ENCODE measurements around the gene BAG5.

DNA sequence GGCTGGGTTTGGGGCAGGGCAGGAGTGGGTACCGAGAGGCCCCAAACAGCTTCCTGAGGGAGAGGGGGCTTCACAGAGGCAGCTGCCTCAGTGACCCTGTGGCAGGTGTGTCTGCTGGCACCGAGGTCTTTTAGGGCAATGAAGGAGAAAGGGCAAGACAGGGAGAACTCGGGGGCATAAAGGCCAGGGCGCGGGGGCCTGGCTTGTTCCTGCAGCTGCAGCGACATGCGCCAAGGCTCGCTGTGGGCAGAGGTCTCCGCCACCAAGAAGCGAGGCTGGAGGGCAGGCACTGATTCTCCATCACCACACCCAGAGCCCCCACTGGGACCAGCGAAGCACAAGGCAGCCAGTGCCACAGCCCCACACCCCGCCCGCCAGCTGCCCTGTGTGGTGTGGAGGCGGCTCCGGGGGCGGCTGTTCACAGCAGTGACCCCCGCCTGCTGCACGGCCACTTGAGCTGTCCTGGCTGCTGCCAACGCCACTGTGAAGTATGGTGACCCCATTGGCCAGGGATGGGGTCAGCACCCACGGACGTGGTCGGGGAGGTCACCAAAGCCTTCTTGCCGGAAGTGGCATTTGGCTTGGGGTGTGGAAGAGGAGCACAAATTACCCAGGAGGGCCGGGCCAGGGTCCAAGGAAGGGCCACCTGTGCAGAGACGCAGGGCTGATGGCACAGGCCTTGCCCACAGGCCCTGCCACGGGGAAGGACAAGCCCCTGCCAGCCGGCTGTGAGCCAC lies 16.4 kb downstream of the BAG5 start:
- TF ChIP-seq POLR2A (IDR thresholded peaks at IDR 0.05): no peak
- TF ChIP-seq, protein P1, sequence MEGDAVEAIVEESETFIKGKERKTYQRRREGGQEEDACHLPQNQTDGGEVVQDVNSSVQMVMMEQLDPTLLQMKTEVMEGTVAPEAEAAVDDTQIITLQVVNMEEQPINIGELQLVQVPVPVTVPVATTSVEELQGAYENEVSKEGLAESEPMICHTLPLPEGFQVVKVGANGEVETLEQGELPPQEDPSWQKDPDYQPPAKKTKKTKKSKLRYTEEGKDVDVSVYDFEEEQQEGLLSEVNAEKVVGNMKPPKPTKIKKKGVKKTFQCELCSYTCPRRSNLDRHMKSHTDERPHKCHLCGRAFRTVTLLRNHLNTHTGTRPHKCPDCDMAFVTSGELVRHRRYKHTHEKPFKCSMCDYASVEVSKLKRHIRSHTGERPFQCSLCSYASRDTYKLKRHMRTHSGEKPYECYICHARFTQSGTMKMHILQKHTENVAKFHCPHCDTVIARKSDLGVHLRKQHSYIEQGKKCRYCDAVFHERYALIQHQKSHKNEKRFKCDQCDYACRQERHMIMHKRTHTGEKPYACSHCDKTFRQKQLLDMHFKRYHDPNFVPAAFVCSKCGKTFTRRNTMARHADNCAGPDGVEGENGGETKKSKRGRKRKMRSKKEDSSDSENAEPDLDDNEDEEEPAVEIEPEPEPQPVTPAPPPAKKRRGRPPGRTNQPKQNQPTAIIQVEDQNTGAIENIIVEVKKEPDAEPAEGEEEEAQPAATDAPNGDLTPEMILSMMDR (IDR thresholded peaks at IDR 0.05): no peak

Data from uterus (tissue), 2 donors.